Mesendoderm (in vitro differentiated cells): ENCODE results near the gene ZNF605.

Experiments
- DNase-seq: peaks from one replicate; pipeline ENCODE4 v3.0.0; 2013
- H2AK5ac ChIP-seq: 2 replicates; pipeline ENCODE4 v1.6.1; 2013; ENCODE audit warnings: low read length, inconsistent platforms
- H2BK120ac ChIP-seq: 2 replicates; pipeline ENCODE4 v1.6.1; 2013; ENCODE audit warnings: low read depth, mild to moderate bottlenecking, low read length, moderate library complexity, mixed read lengths
- H2BK15ac ChIP-seq: replicated peaks from 2 replicates; pipeline ENCODE4 v1.6.1; 2013; ENCODE audit warnings: low read depth, mild to moderate bottlenecking, moderate library complexity
- H2BK5ac ChIP-seq: 2 replicates; pipeline ENCODE4 v1.6.1; 2013; ENCODE audit warnings: low read length, inconsistent platforms
- H3K18ac ChIP-seq: 2 replicates; pipeline ENCODE4 v1.6.1; 2013; ENCODE audit warnings: mild to moderate bottlenecking, low read length, mixed read lengths
- H3K23ac ChIP-seq: one replicate; pipeline ENCODE4 v1.6.1; 2013; ENCODE audit warnings: low read length
- H3K27ac ChIP-seq: 2 replicates; pipeline ENCODE4 v1.5.1; 2013; ENCODE audit warnings: low read depth, mild to moderate bottlenecking, inconsistent platforms, low read length, moderate library complexity
- H3K27me3 ChIP-seq: 2 replicates; pipeline ENCODE4 v1.6.1; 2013; ENCODE audit warnings: low read length, control low read depth, mild to moderate bottlenecking, inconsistent platforms; ENCODE audit not compliant: insufficient read depth, poor library complexity
- H3K36me3 ChIP-seq: 2 replicates; pipeline ENCODE4 v1.6.1; 2013; ENCODE audit warnings: low read length, inconsistent platforms; ENCODE audit not compliant: control insufficient read depth, insufficient read depth
- H3K4ac ChIP-seq: one replicate; pipeline ENCODE4 v1.6.1; 2013; ENCODE audit warnings: low read depth, mild to moderate bottlenecking, low read length, moderate library complexity
- H3K4me1 ChIP-seq: 2 replicates; pipeline ENCODE4 v1.6.1; 2013; ENCODE audit warnings: low read depth, low read length, inconsistent platforms; ENCODE audit not compliant: control insufficient read depth
- H3K4me2 ChIP-seq: 2 replicates; pipeline ENCODE4 v1.6.1; 2013; ENCODE audit warnings: low read length
- H3K4me3 ChIP-seq: 2 replicates; pipeline ENCODE4 v1.5.1; 2013; ENCODE audit warnings: mild to moderate bottlenecking, low read length
- H3K56ac ChIP-seq: one replicate; pipeline ENCODE4 v1.6.1; 2013; ENCODE audit warnings: low read length
- H3K79me1 ChIP-seq: 2 replicates; pipeline ENCODE4 v1.6.1; 2013; ENCODE audit warnings: low read length, inconsistent platforms
- H3K79me2 ChIP-seq: 2 replicates; pipeline ENCODE4 v1.6.1; 2013; ENCODE audit warnings: mild to moderate bottlenecking, low read length; ENCODE audit not compliant: control insufficient read depth, insufficient read depth
- H3K9ac ChIP-seq: 2 replicates; pipeline ENCODE4 v1.6.1; 2013; ENCODE audit warnings: low read length, inconsistent platforms
- H4K5ac ChIP-seq: one replicate; pipeline ENCODE4 v1.6.1; 2013; ENCODE audit warnings: low read length
- H4K8ac ChIP-seq: one replicate; pipeline ENCODE4 v1.6.1; 2013; ENCODE audit warnings: low read depth, mild to moderate bottlenecking, control low read depth, low read length, moderate library complexity
- WGBS: extraction: QIAGEN DNeasy Blood & Tissue Kit; methylation state at CpG from one replicate; pipeline ENCODE4 v1.1.7; 2013; ENCODE audit warnings: low lambda C conversion rate, missing lambda C conversion rate; ENCODE audit not compliant: insufficient coverage; ENCODE audit errors: extremely low coverage; 5-methylcytosine and 5-hydroxymethylcytosine counted together

Gene ZNF605

DNA sequence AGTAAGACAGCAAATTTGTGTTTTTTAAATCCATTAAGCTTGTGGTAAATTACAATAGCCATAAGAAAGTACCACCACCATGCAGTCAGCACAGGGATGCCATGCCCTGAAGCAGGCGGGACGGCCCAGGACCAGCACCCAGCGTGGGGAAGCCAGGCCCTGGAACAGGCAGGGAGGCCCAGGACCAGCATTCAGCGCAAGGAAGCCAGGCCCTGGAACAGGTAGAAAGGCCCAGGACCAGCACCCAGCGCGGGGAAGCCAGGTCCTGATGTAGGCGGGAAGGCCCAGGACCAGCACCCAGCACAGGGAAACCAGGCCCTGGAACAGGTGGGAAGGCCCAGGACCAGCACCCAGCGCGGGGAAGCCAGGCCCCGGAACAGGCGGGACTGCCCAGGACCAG lies 81.9 kb downstream of the ZNF605 start:
- no peak overlapping the region for H2AK5ac ChIP-seq
- H3K56ac ChIP-seq: no peak overlapping the region
- H2BK120ac ChIP-seq: no peak overlapping the region
- H3K4me1 ChIP-seq: no peaks in the 10 kb centered on the region
- no peak overlapping the region for H3K4me2 ChIP-seq
- no peak overlapping the region for H3K23ac ChIP-seq
- no peak overlapping the region for H2BK15ac ChIP-seq
- H3K18ac ChIP-seq: no peak overlapping the region
- H3K36me3 ChIP-seq: peaks cover 12% of the 10 kb centered on the region
- no peak overlapping the region for H3K27ac ChIP-seq
- no peaks in the 10 kb centered on the region for H3K79me2 ChIP-seq
- H3K27me3 ChIP-seq: no peaks in the 10 kb centered on the region
- no CpG with 5 or more reads among the region's 11 CpGs for WGBS
- no peaks in the 10 kb centered on the region for H3K79me1 ChIP-seq
- no peak overlapping the region for H2BK5ac ChIP-seq
- H4K5ac ChIP-seq: no peak overlapping the region
- H3K4ac ChIP-seq: no peak overlapping the region
- H3K9ac ChIP-seq: no peak overlapping the region
- no peak for DNase-seq
- no peak overlapping the region for H3K4me3 ChIP-seq
- H4K8ac ChIP-seq: no peak overlapping the region

DNA sequence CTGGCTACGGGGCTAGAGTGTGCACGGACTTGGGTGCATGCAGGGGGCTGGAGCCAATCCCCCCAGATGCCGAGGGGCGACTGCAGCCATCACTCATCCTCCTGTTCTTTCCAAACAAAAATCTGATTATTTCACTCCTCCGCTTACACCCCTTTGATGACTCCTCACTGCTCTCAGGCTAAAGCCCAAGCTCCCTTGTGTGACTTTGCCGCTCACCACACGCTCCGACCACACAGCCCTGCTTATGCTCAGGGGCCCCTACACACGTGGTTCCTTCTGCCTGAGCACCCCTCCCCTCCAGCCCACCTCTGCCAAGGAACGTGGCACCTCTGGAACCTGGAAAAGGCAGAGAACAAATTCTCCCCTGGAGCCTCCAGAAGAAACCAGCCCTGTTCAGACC lies 82.4 kb downstream of the ZNF605 start:
- no peak overlapping the region for H3K23ac ChIP-seq
- H4K5ac ChIP-seq: no peak overlapping the region
- H3K4ac ChIP-seq: no peak overlapping the region
- H3K36me3 ChIP-seq: peaks cover 12% of the 10 kb centered on the region
- H3K18ac ChIP-seq: no peak overlapping the region
- no CpG with 5 or more reads among the region's 10 CpGs for WGBS
- no peak overlapping the region for H2BK5ac ChIP-seq
- H3K9ac ChIP-seq: no peak overlapping the region
- H3K4me3 ChIP-seq: no peak overlapping the region
- H3K27ac ChIP-seq: no peak overlapping the region
- no peak overlapping the region for H3K56ac ChIP-seq
- H3K27me3 ChIP-seq: no peaks in the 10 kb centered on the region
- no peaks in the 10 kb centered on the region for H3K79me1 ChIP-seq
- no peaks in the 10 kb centered on the region for H3K4me1 ChIP-seq
- no peak overlapping the region for H2BK120ac ChIP-seq
- no peaks in the 10 kb centered on the region for H3K79me2 ChIP-seq
- DNase-seq: no peak
- no peak overlapping the region for H2AK5ac ChIP-seq
- H2BK15ac ChIP-seq: no peak overlapping the region
- H4K8ac ChIP-seq: no peak overlapping the region
- H3K4me2 ChIP-seq: no peak overlapping the region

DNA sequence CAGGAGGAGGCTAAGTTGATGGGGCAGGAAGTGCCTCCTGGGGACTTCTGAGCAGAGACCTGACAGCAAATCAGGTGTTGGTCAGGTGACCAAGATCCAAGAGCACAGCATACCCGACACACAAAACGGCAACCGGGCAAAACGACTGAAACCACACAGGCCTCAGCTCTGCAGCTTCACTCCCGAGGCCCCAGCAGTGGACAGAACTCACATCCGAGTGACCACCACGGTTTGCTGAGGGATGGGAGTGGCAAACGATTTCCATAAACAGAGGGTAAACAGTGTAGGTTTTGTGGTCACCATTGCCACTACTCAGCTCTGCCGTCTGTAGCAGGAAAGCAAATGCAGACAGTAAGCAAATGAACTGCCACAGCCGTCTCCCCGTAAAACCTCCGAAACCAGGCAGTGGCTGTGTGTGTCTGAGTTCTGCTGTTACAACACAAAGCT lies 83.1 kb downstream of the ZNF605 start:
- Histone ChIP-seq H3K23ac (no peak overlapping the region), H2BK120ac (no peak overlapping the region), H3K4ac (no peak overlapping the region), H3K4me1 (no peaks in the 10 kb centered on the region), H3K18ac (no peak overlapping the region), H4K5ac (no peak overlapping the region), H3K36me3 (peaks cover 12% of the 10 kb centered on the region), H3K27me3 (no peaks in the 10 kb centered on the region), H2AK5ac (no peak overlapping the region), H3K4me3 (no peak overlapping the region), H2BK15ac (no peak overlapping the region), H3K4me2 (no peak overlapping the region), H2BK5ac (no peak overlapping the region), H3K9ac (no peak overlapping the region), H3K56ac (no peak overlapping the region), H3K79me1 (no peaks in the 10 kb centered on the region), H3K79me2 (no peaks in the 10 kb centered on the region), H3K27ac (no peak overlapping the region), H4K8ac (no peak overlapping the region)
- WGBS: no CpG with 5 or more reads among the region's 12 CpGs
- DNase-seq: peak; percentile 22

DNA sequence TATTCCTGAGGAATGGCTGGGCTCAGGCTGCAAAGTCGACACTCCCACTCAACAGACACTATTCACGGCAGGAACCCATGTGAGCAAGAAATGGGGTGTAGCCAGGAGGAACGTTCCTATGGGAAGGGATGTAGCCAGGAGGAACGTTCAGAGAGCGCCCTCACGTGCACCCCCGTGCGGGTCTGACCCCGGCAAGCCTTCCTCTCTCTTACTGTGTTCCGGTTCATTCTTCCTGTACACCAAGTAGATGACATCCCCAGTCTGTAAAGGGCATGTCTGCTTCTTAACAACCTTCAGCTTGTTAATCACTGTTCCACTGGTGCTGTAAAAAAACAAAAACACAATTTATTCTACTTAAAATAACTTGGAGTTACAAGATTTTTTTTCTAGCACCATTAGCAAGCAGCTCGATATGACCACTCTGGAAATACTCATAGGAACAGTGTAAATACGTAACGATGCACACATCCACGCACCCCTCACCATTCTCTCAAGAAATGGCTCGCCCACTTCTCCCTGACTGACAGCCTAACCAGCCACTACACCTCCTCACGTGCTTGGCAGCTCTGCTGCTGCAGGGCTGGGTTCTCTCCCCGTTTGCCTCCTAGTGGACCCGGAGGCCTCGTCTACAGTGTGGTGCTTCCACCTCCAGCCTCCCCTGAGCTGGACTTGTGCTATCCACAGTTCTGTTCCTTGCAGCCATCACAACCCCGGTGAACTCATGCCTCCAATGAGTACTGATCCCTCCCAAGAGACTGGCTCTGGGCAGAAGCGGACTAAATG lies 83.8 kb downstream of the ZNF605 start:
- Histone ChIP-seq H2BK5ac (no peak overlapping the region), H3K9ac (no peak overlapping the region), H2AK5ac (no peak overlapping the region), H2BK15ac (no peak overlapping the region), H3K79me2 (no peaks in the 10 kb centered on the region), H3K36me3 (peaks cover 12% of the 10 kb centered on the region), H3K27me3 (no peaks in the 10 kb centered on the region), H3K18ac (no peak overlapping the region), H3K23ac (no peak overlapping the region), H2BK120ac (no peak overlapping the region), H3K4me2 (no peak overlapping the region), H4K5ac (no peak overlapping the region), H3K79me1 (no peaks in the 10 kb centered on the region), H4K8ac (no peak overlapping the region), H3K27ac (no peak overlapping the region), H3K4ac (no peak overlapping the region), H3K4me1 (no peaks in the 10 kb centered on the region), H3K4me3 (no peak overlapping the region), H3K56ac (no peak overlapping the region)
- no CpG with 5 or more reads among the region's 21 CpGs for WGBS
- no peak for DNase-seq

DNA sequence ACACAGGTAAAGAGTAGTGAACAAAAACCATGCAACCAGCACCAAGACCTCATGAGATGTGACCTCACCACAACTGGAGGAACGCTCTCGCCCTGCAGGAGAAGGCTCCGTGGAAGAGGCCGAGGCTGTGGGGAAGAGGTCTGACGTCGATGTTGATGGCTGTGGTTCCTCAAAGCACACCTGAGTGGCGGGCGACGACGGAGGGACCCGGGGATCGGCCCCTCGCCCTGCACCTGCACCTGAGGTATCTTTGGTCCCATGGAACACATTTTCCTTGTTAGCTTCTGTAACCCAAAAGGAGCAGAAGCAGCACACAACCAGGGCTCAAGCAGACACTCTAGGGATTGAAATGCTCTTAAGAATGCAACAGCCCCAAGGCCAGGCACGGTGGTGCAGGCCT lies 86.6 kb downstream of the ZNF605 start:
- Histone ChIP-seq H3K4ac (no peak overlapping the region), H4K8ac (no peak overlapping the region), H2BK120ac (no peak overlapping the region), H3K36me3 (peaks cover 15% of the 10 kb centered on the region), H3K4me3 (no peak overlapping the region), H2BK15ac (no peak overlapping the region), H3K79me1 (peaks cover 5% of the 10 kb centered on the region), H2BK5ac (no peak overlapping the region), H4K5ac (no peak overlapping the region), H3K27me3 (no peaks in the 10 kb centered on the region), H3K18ac (no peak overlapping the region), H2AK5ac (no peak overlapping the region), H3K4me2 (no peak overlapping the region), H3K4me1 (peaks cover 2% of the 10 kb centered on the region), H3K56ac (no peak overlapping the region), H3K9ac (no peak overlapping the region), H3K23ac (no peak overlapping the region), H3K27ac (no peak overlapping the region), H3K79me2 (peaks cover 4% of the 10 kb centered on the region)
- DNase-seq: no peak
- no CpG with 5 or more reads among the region's 14 CpGs for WGBS
